ENCODE measurements around the gene TEF. TPM values are rescaled to one million over a fixed set of nuclear protein-coding genes. Genes with fewer than 3 reads are reported as not detected.

TEF gene
- total and polyA plus RNA-seq, 2 experiments from 2014 or later = 4.0 to 21.1 TPM

- TF ChIP-seq CTCF (IDR thresholded peaks at IDR 0.05; ENCODE audit: low read depth, low read length) = no peak
- Histone ChIP-seq H3K9me3 (ENCODE audit: low read depth) (no peaks in the 10 kb centered on the region), H3K4me3 (peak overlapping the region; percentile 99)
Measured at GRCh38 chr22:41447435-41448188, 65.9 kb downstream of the TEF start.

GRCh38 chr22:41448189-41448808 is 66.6 kb downstream of the TEF start:
- Histone ChIP-seq H3K27ac (peak overlapping the region; percentile 97), H3K4me3 (peak overlapping the region; percentile 99), H3K27me3 (no peaks in the 10 kb centered on the region), H3K4me1 (ENCODE audit: low read depth) (peaks cover 8% of the 10 kb centered on the region), H3K9me3 (ENCODE audit: low read depth) (no peaks in the 10 kb centered on the region), H3K36me3 (no peaks in the 10 kb centered on the region)
- TF ChIP-seq CTCF (IDR thresholded peaks at IDR 0.05; ENCODE audit: low read depth, low read length) = no peak
- peak; percentile 98 to 100 for DNase-seq (ENCODE audit: low read depth in 1 of 2, low spot score in 1 of 2)

More at GRCh38 chr22:41447435-41448188, 65.9 kb downstream of the TEF start:
- Histone ChIP-seq H3K27me3 (no peaks in the 10 kb centered on the region), H3K4me1 (ENCODE audit: low read depth) (peaks cover 8% of the 10 kb centered on the region), H3K36me3 (peaks cover 5% of the 10 kb centered on the region), H3K27ac (peak overlapping the region; percentile 97)
- DNase-seq (ENCODE audit: low read depth in 1 of 2, low spot score in 1 of 2) = peak; percentile 71 to 88

Other genes with a start within 250 kb of the TEF start
- 24.9 and 27.0 TPM in 2 replicates for gene L3MBTL2, start 176.6 kb upstream of the TEF start, total RNA-seq
- gene L3MBTL2, start 176.6 kb upstream of the TEF start, polyA plus RNA-seq = 21.4 and 25.5 TPM in 2 replicates
- gene CHADL, start 141.0 kb upstream of the TEF start, total RNA-seq = 3.3 and 4.0 TPM in 2 replicates
- 0.49 and 1.8 TPM in 2 replicates for gene CHADL, start 141.0 kb upstream of the TEF start, polyA plus RNA-seq
- 68.7 and 125 TPM in 2 replicates for gene RANGAP1, start 95.8 kb upstream of the TEF start, total RNA-seq
- gene RANGAP1, start 95.8 kb upstream of the TEF start, polyA plus RNA-seq = 43.3 and 78.4 TPM in 2 replicates
- 57.6 and 65.9 TPM in 2 replicates for gene ZC3H7B, start 80.4 kb upstream of the TEF start, total RNA-seq
- gene ZC3H7B, start 80.4 kb upstream of the TEF start, polyA plus RNA-seq = 7.2 and 7.4 TPM in 2 replicates
- 32.0 and 42.4 TPM in 2 replicates for gene TOB2, start 64.9 kb downstream of the TEF start, total RNA-seq
- gene TOB2, start 64.9 kb downstream of the TEF start, polyA plus RNA-seq = 35.5 and 52.9 TPM in 2 replicates
- gene PHF5A, start 86.8 kb downstream of the TEF start, total RNA-seq = 32.2 and 42.2 TPM in 2 replicates
- gene PHF5A, start 86.8 kb downstream of the TEF start, polyA plus RNA-seq = 25.9 and 26.9 TPM in 2 replicates
- 183 and 223 TPM in 2 replicates for gene ACO2, start 87.2 kb downstream of the TEF start, total RNA-seq
- 247 and 328 TPM in 2 replicates for gene ACO2, start 87.2 kb downstream of the TEF start, polyA plus RNA-seq
- gene POLR3H, start 162.5 kb downstream of the TEF start, total RNA-seq = 11.4 and 12.5 TPM in 2 replicates
- 24.7 and 30.9 TPM in 2 replicates for gene POLR3H, start 162.5 kb downstream of the TEF start, polyA plus RNA-seq
- 4.2 and 4.3 TPM in 2 replicates for gene CSDC2, start 179.1 kb downstream of the TEF start, total RNA-seq
- 5.0 and 5.1 TPM in 2 replicates for gene CSDC2, start 179.1 kb downstream of the TEF start, polyA plus RNA-seq
- gene PMM1, start 207.9 kb downstream of the TEF start, total RNA-seq = 22.5 and 34.0 TPM in 2 replicates
- 53.7 and 63.6 TPM in 2 replicates for gene PMM1, start 207.9 kb downstream of the TEF start, polyA plus RNA-seq
- 34.2 and 43.2 TPM in 2 replicates for gene DESI1, start 239.1 kb downstream of the TEF start, total RNA-seq
- gene DESI1, start 239.1 kb downstream of the TEF start, polyA plus RNA-seq = 27.3 and 27.6 TPM in 2 replicates
- 250 and 283 TPM in 2 replicates for gene XRCC6, start 239.4 kb downstream of the TEF start, total RNA-seq
- 423 and 442 TPM in 2 replicates for gene XRCC6, start 239.4 kb downstream of the TEF start, polyA plus RNA-seq

Data from cardiac muscle cell (in vitro differentiated cells and primary cell).